OCI-LY3 (cell line): ENCODE data around the gene RNF220.

Source experiments
- H2AFZ ChIP-seq: fragments of 200-600, 300-600 bp; shearing (Covaris generic); 2 replicates; pipeline ENCODE4 v1.6.0; 2014; ENCODE audit warnings: antibody characterized with exemption, low read depth, low read length
- H3K27ac ChIP-seq: fragments of 200-600, 300-600 bp; sonication (generic); 2 replicates; pipeline ENCODE4 v1.5.1; 2014; ENCODE audit warnings: mild to moderate bottlenecking, low read length, moderate library complexity, mixed read lengths
- H3K27me3 ChIP-seq: fragments of 200-600, 300-600 bp; sonication (generic); 2 replicates; pipeline ENCODE4 v1.6.1; 2014; ENCODE audit warnings: low read depth, low read length, mixed read lengths
- H3K36me3 ChIP-seq: fragments of 200-600, 300-600 bp; sonication (generic); replicated peaks from 2 replicates; pipeline ENCODE3; 2014; ENCODE audit warnings: low read depth, low read length, mixed read lengths
- H3K4me1 ChIP-seq: fragments of 300-600, 200-600 bp; sonication (generic); 2 replicates; pipeline ENCODE4 v1.6.1; 2014; ENCODE audit warnings: low read length, mixed read lengths
- H3K4me2 ChIP-seq: fragments of 200-600, 300-600 bp; sonication (generic); 2 replicates; pipeline ENCODE4 v1.6.1; 2014; ENCODE audit warnings: low read length, mixed read lengths
- H3K4me3 ChIP-seq: fragments of 300-600, 200-600 bp; sonication (generic); 2 replicates; pipeline ENCODE4 v1.5.1; 2014; ENCODE audit warnings: antibody characterized with exemption, mild to moderate bottlenecking, low read length, moderate library complexity
- H3K79me2 ChIP-seq: fragments of 300-600, 200-600 bp; shearing (Covaris generic); 2 replicates; pipeline ENCODE4 v1.6.1; 2014; ENCODE audit warnings: mild to moderate bottlenecking, low read length, mixed read lengths
- H3K9ac ChIP-seq: fragments of 300-600, 200-600 bp; shearing (Covaris generic); 2 replicates; pipeline ENCODE4 v1.6.0; 2014; ENCODE audit warnings: mild to moderate bottlenecking, low read length, moderate library complexity
- H3K9me3 ChIP-seq: fragments of 200-600, 300-600 bp; shearing (Covaris generic); 2 replicates; pipeline ENCODE4 v1.6.1; 2014; ENCODE audit warnings: low read length, mixed read lengths; ENCODE audit not compliant: insufficient read depth
- H4K20me1 ChIP-seq: fragments of 200-600, 300-600 bp; sonication (generic); 2 replicates; pipeline ENCODE4 v1.6.1; 2016; ENCODE audit warnings: low read length, mixed read lengths; ENCODE audit not compliant: insufficient read depth
- CTCF ChIP-seq: fragments of 200-600, 300-600 bp; sonication (generic); IDR thresholded peaks from 2 replicates; pipeline ENCODE4 v1.5.1; 2014; ENCODE audit warnings: antibody characterized with exemption, low read length, low read depth
- EZH2phosphoT487 ChIP-seq: fragments of 200-600 bp; shearing (Covaris generic); IDR thresholded peaks from 2 replicates; pipeline ENCODE4 v1.6.1; 2018; ENCODE audit warnings: antibody characterized with exemption, mixed run types, low read depth

RNF220 gene

GRCh38 chr1:44416408-44416807 is 11.4 kb downstream of the RNF220 start:
- H3K27ac ChIP-seq = no peak overlapping the region
- no peak overlapping the region for H2AFZ ChIP-seq
- H3K9me3 ChIP-seq = no peaks in the 10 kb centered on the region
- no peak overlapping the region for H3K4me3 ChIP-seq
- no peaks in the 10 kb centered on the region for H3K79me2 ChIP-seq
- H3K36me3 ChIP-seq = no peaks in the 10 kb centered on the region
- no peaks in the 10 kb centered on the region for H4K20me1 ChIP-seq
- H3K4me1 ChIP-seq = no peaks in the 10 kb centered on the region
- no peak overlapping the region for H3K9ac ChIP-seq
- no peak for TF ChIP-seq CTCF
- no peak for TF ChIP-seq EZH2phosphoT487
- H3K4me2 ChIP-seq = no peak overlapping the region
- H3K27me3 ChIP-seq = no peaks in the 10 kb centered on the region

GRCh38 chr1:44417351-44418021 is 12.4 kb downstream of the RNF220 start:
- H3K9me3 ChIP-seq = no peaks in the 10 kb centered on the region
- H3K27me3 ChIP-seq = no peaks in the 10 kb centered on the region
- no peak overlapping the region for H3K9ac ChIP-seq
- H3K36me3 ChIP-seq = no peaks in the 10 kb centered on the region
- no peak overlapping the region for H2AFZ ChIP-seq
- H3K4me1 ChIP-seq = no peaks in the 10 kb centered on the region
- H3K4me3 ChIP-seq = no peak overlapping the region
- H3K27ac ChIP-seq = no peak overlapping the region
- H3K79me2 ChIP-seq = no peaks in the 10 kb centered on the region
- no peak for TF ChIP-seq CTCF
- no peak for TF ChIP-seq EZH2phosphoT487
- no peaks in the 10 kb centered on the region for H4K20me1 ChIP-seq
- no peak overlapping the region for H3K4me2 ChIP-seq

- H3K27ac ChIP-seq = no peak overlapping the region
- no peak overlapping the region for H3K9ac ChIP-seq
Observed at GRCh38 chr1:44418022-44418673, 13.1 kb downstream of the RNF220 start.

More at GRCh38 chr1:44418022-44418673, 13.1 kb downstream of the RNF220 start:
- 0 out of 2 replicates have a peak, but pooled peaks cover 2% of the 10 kb centered on the region for H3K4me1 ChIP-seq
- H3K4me2 ChIP-seq = no peak overlapping the region
- no peak overlapping the region for H2AFZ ChIP-seq
- no peaks in the 10 kb centered on the region for H4K20me1 ChIP-seq
- no peaks in the 10 kb centered on the region for H3K36me3 ChIP-seq
- no peaks in the 10 kb centered on the region for H3K79me2 ChIP-seq
- H3K27me3 ChIP-seq = no peaks in the 10 kb centered on the region
- no peaks in the 10 kb centered on the region for H3K9me3 ChIP-seq
- TF ChIP-seq CTCF (no peak), EZH2phosphoT487 (no peak)
- no peak overlapping the region for H3K4me3 ChIP-seq
